Naive thymus-derived CD4-positive, alpha-beta T cell (primary cell): ENCODE results near the gene ANKS1B. TPM values are rescaled to one million over a fixed set of nuclear protein-coding genes. Genes with fewer than 3 reads are reported as not detected.
A peak's percentile ranks its signal among the peaks of the same experiment; 100 is the strongest.

ENCODE experiments used
- ATAC-seq: fragments of 150-1000 bp; cut with Tn5 transposase; 2 replicates; pipeline ENCODE4 v1.10.0; 2021; ENCODE audit warnings: mild to moderate bottlenecking, moderate library complexity
- CTCF ChIA-PET: fragments of 350-600 bp; sonication (Branson Sonifier 250); formaldehyde crosslinking; loops from one replicate; lab custom pipeline; 2021; ENCODE audit warnings: antibody characterized with exemption; lab: Charles Lee
- POLR2A ChIA-PET: fragments of 350-600 bp; sonication (Branson Sonifier 250); formaldehyde crosslinking; loops from one replicate; lab custom pipeline; 2021; ENCODE audit warnings: antibody characterized with exemption, inconsistent platforms; lab: Charles Lee
- DNase-seq, 9 donors: peaks; one replicate each; pipeline versions ENCODE4 v3.0.0 to v3.0.0-alpha.2; 2020 to 2022; ENCODE audit warnings: mixed read lengths in 1 of 9
- H3K27ac ChIP-seq: one replicate; pipeline ENCODE4 v1.7.0; 2013; ENCODE audit warnings: mild to moderate bottlenecking, low read depth, low read length, moderate library complexity
- H3K27me3 ChIP-seq, 2 donors: one replicate each; pipeline ENCODE4 v1.7.0; 2013; ENCODE audit warnings: low read length in 2 of 2, mild to moderate bottlenecking in 2 of 2, moderate library complexity in 2 of 2; ENCODE audit not compliant: control insufficient read depth in 2 of 2, insufficient read depth in 2 of 2
- H3K36me3 ChIP-seq, 3 experiments: 1 replicate in 2 of 3; 2 replicates in 1 of 3; pipeline ENCODE4 v1.7.0; 2013; ENCODE audit warnings: low read length in 3 of 3, mild to moderate bottlenecking in 3 of 3, moderate library complexity in 1 of 3; ENCODE audit not compliant: insufficient read depth in 3 of 3, control insufficient read depth in 2 of 3
- H3K4me1 ChIP-seq, 2 donors: one replicate each; pipeline ENCODE4 v1.7.0; 2013; ENCODE audit warnings: low read length in 2 of 2, mild to moderate bottlenecking in 2 of 2, moderate library complexity in 1 of 2; ENCODE audit not compliant: control insufficient read depth in 2 of 2, insufficient read depth in 2 of 2
- H3K4me3 ChIP-seq: 2 replicates; pipeline ENCODE4 v1.7.0; 2013; ENCODE audit warnings: mild to moderate bottlenecking, low read length
- H3K9me3 ChIP-seq, 3 experiments: 1 replicate in 2 of 3; 2 replicates in 1 of 3; pipeline ENCODE4 v1.7.0; 2013; ENCODE audit warnings: low read length in 3 of 3; ENCODE audit not compliant: control insufficient read depth in 2 of 3
- H3K27ac Mint-ChIP-seq, 9 donors: one replicate each; pipeline ENCODE4 v1.8.0; 2020 to 2022; ENCODE audit warnings: mixed read lengths in 9 of 9, mild to moderate bottlenecking in 8 of 9, moderate library complexity in 5 of 9, inconsistent platforms in 2 of 9
- H3K27me3 Mint-ChIP-seq, 5 donors: one replicate each; pipeline ENCODE4 v1.8.0; 2021 to 2022; ENCODE audit warnings: mixed read lengths in 5 of 5, mild to moderate bottlenecking in 1 of 5
- H3K36me3 Mint-ChIP-seq, 5 donors: one replicate each; pipeline ENCODE4 v1.8.0; 2020 to 2022; ENCODE audit warnings: mixed read lengths in 5 of 5, mild to moderate bottlenecking in 3 of 5, inconsistent platforms in 1 of 5
- H3K4me1 Mint-ChIP-seq, 7 donors: one replicate each; pipeline ENCODE4 v1.8.0; 2020 to 2022; ENCODE audit warnings: mixed read lengths in 7 of 7, mild to moderate bottlenecking in 3 of 7, inconsistent platforms in 1 of 7
- H3K4me3 Mint-ChIP-seq, 10 donors: one replicate each; pipeline ENCODE4 v1.8.0; 2020 to 2022; ENCODE audit warnings: mild to moderate bottlenecking in 10 of 10, mixed read lengths in 10 of 10, moderate library complexity in 6 of 10, inconsistent platforms in 2 of 10
- H3K9me3 Mint-ChIP-seq, 11 donors: one replicate each; pipeline ENCODE4 v1.8.0; 2020 to 2022; ENCODE audit warnings: mixed read lengths in 11 of 11, mild to moderate bottlenecking in 4 of 11, inconsistent platforms in 1 of 11, moderate library complexity in 1 of 11
- intact Hi-C, 2 donors: fragments of 100-400 bp; cut with micrococcal nuclease; formaldehyde crosslinking; loops; one replicate each; pipeline ENCODE4 v1.15.1; 2023
- polyA plus RNA-seq, 2 donors: library from polyadenylated mRNA; unstranded; fragments of 300-500 nt; fragmentation: Illumina TruSeq; gene quantifications; one replicate each; pipeline ENCODE4 v1.2.3, GENCODE V29; 2021
- total RNA-seq, 6 experiments: library from RNA in 5 of 6; stranded (reverse) in 5 of 6; gene quantifications; 1 replicate in 5 of 6; 2 replicates in 1 of 6; pipeline ENCODE4 v1.2.3 and lab custom pipeline; 2021 to 2026

ANKS1B gene
- total and polyA plus RNA-seq, 7 experiments from 2014 or later, result 0.97 TPM; not detected in 6

DNA sequence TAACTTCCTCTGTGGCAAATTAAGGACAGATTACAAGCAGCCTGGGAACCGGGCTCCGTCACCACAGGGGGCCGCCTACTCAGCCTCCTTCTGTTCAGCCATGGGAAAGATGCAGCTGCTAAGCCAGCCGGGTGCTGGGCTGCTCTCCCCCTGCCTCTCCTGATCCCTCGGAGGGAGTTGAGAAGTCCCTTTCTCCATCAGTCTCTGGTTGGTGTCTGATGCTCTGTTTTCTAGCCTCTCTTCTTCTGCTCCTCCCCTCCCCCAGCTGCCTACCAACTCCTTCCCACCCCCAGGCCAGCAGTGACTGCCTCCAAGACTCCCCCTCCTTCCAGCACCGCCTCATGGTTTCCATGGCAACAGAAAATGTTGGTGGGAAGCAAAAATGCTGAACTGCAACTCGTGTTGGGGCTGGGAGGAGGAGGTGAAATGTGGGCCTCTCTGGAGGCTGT, 853.0 kb downstream of the ANKS1B start:
- CTCF ChIA-PET, result no interaction called here
- ATAC-seq, result peak; percentile 32

GRCh38 chr12:99130808-99131553, 853.8 kb downstream of the ANKS1B start:
- Mint-ChIP-seq H3K4me3 (no peak overlapping the region), H3K36me3 (no peaks in the 10 kb centered on the region), H3K9me3 (peaks cover 0 to 12% (median 3%) of the 10 kb centered on the region in 11 donors), H3K27ac (no peak overlapping the region), H3K27me3 (no peaks in the 10 kb centered on the region), H3K4me1 (no peaks in the 10 kb centered on the region)
- no peaks in the 10 kb centered on the region for H3K36me3 ChIP-seq
- no peak overlapping the region for H3K27ac ChIP-seq
- POLR2A ChIA-PET, result no interaction called here
- DNase-seq, result no peak
- intact Hi-C loops, result no loop called here
- no peaks in the 10 kb centered on the region for H3K4me1 ChIP-seq
- CTCF ChIA-PET, result no interaction called here
- ATAC-seq, result no peak
- H3K4me3 ChIP-seq, result no peak overlapping the region
- H3K27me3 ChIP-seq, result no peaks in the 10 kb centered on the region
- H3K9me3 ChIP-seq, result no peaks in the 10 kb centered on the region

More for the DNA sequence above, 853.0 kb downstream of the ANKS1B start:
- Mint-ChIP-seq H3K27ac (no peak overlapping the region), H3K4me1 (no peaks in the 10 kb centered on the region), H3K36me3 (no peaks in the 10 kb centered on the region), H3K4me3 (no peak overlapping the region), H3K27me3 (no peaks in the 10 kb centered on the region), H3K9me3 (peaks cover 0 to 12% (median 3%) of the 10 kb centered on the region in 11 donors)
- H3K27me3 ChIP-seq, result no peaks in the 10 kb centered on the region
- no peak overlapping the region for H3K27ac ChIP-seq
- no peak for DNase-seq
- no peaks in the 10 kb centered on the region for H3K4me1 ChIP-seq
- intact Hi-C loops, result no loop called here
- H3K36me3 ChIP-seq, result no peaks in the 10 kb centered on the region
- POLR2A ChIA-PET, result no interaction called here
- no peaks in the 10 kb centered on the region for H3K9me3 ChIP-seq
- H3K4me3 ChIP-seq, result no peak overlapping the region

DNA sequence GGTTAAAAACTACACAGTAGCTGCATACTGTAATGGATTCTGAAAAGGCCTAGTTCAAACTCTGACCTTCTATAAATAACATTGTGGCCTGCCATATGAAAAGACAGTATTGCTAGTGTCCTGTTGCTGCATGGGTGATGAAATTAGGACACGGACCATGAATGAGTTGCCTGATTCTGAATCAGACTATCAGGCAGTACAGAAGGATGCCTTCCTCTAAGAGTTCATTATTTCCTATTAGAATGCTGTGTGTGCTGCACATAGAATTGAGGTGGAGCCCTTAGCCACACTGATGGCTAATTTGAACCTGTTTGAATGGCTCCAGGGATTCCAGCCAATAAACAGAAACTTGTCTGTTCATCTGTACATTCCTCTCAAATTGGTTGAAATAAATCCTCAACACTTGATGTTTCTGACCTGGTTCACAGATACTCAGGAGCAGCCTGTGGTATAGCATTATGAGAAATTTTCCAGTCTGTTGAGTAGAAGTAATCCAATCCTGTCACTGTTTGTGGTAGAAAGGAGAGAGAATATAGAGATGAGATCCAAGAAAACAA, 856.4 kb downstream of the ANKS1B start:
- no peak for ATAC-seq
- H3K27ac ChIP-seq, result no peak overlapping the region
- H3K9me3 ChIP-seq, result no peaks in the 10 kb centered on the region
- H3K27me3 ChIP-seq, result no peaks in the 10 kb centered on the region
- intact Hi-C loops, result no loop called here
- no peaks in the 10 kb centered on the region for H3K36me3 Mint-ChIP-seq
- H3K4me1 ChIP-seq, result no peaks in the 10 kb centered on the region
- H3K4me1 Mint-ChIP-seq, result no peaks in the 10 kb centered on the region
- no peak overlapping the region for H3K4me3 ChIP-seq
- ChIA-PET POLR2A (no interaction called here), CTCF (no interaction called here)
- no peak for DNase-seq
- no peak overlapping the region for H3K27ac Mint-ChIP-seq
- no peak overlapping the region for H3K4me3 Mint-ChIP-seq
- H3K27me3 Mint-ChIP-seq, result no peaks in the 10 kb centered on the region
- H3K9me3 Mint-ChIP-seq, result peaks cover 0 to 8% (median 0%) of the 10 kb centered on the region in 11 donors
- H3K36me3 ChIP-seq, result no peaks in the 10 kb centered on the region

DNA sequence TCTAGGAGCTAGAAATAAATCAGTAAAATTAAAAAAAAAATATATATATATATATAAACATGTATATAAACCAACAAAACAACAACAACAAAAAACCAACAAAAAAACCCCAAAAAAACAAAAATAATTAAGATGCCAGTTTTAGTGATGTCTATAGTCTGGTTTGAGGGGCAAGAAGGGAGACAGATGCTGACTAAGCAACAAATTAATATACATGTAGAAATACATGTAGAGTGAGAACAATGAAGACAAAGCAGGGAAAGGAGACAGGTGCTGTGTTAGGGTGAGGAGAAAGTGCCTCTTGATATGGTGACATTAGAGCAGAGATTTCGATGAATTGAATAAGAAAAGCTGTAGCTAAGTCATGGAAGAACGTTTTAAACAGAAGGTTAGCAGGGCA, 861.8 kb downstream of the ANKS1B start:
- no peak overlapping the region for H3K4me3 ChIP-seq
- H3K4me1 Mint-ChIP-seq, result no peaks in the 10 kb centered on the region
- H3K27ac ChIP-seq, result no peak overlapping the region
- H3K27ac Mint-ChIP-seq, result no peak overlapping the region
- H3K27me3 Mint-ChIP-seq, result peaks cover 0 to 6% (median 0%) of the 10 kb centered on the region in 5 donors
- H3K27me3 ChIP-seq, result no peaks in the 10 kb centered on the region
- no peaks in the 10 kb centered on the region for H3K36me3 Mint-ChIP-seq
- DNase-seq, result no peak
- POLR2A ChIA-PET, result no interaction called here
- no peaks in the 10 kb centered on the region for H3K36me3 ChIP-seq
- H3K9me3 ChIP-seq, result no peaks in the 10 kb centered on the region
- intact Hi-C loops, result no loop called here
- ATAC-seq, result no peak
- H3K4me1 ChIP-seq, result no peaks in the 10 kb centered on the region
- peaks cover 0 to 6% (median 0%) of the 10 kb centered on the region in 11 donors for H3K9me3 Mint-ChIP-seq
- CTCF ChIA-PET, result interaction anchor here (1.2 kb wide), 1 partner anchor 79 kb away, joined by 3 read pairs; no protein-coding TSS in a partner anchor
- no peak overlapping the region for H3K4me3 Mint-ChIP-seq

GRCh38 chr12:99122496-99122895, 862.2 kb downstream of the ANKS1B start:
- CTCF ChIA-PET, result interaction anchor here (1.2 kb wide), 1 partner anchor 79 kb away, joined by 3 read pairs; no protein-coding TSS in a partner anchor
- intact Hi-C loops, result no loop called here

GRCh38 chr12:99121546-99121945, 863.2 kb downstream of the ANKS1B start:
- peaks cover 0 to 6% (median 0%) of the 10 kb centered on the region in 11 donors for H3K9me3 Mint-ChIP-seq
- H3K27ac ChIP-seq, result no peak overlapping the region
- no peaks in the 10 kb centered on the region for H3K4me1 ChIP-seq
- no peak overlapping the region for H3K4me3 ChIP-seq
- H3K27me3 Mint-ChIP-seq, result peaks cover 0 to 6% (median 0%) of the 10 kb centered on the region in 5 donors
- H3K9me3 ChIP-seq, result no peaks in the 10 kb centered on the region
- DNase-seq (no peak), ATAC-seq (no peak)
- intact Hi-C loops, result no loop called here
- H3K27ac Mint-ChIP-seq, result no peak overlapping the region
- no peaks in the 10 kb centered on the region for H3K27me3 ChIP-seq
- CTCF ChIA-PET, result no interaction called here
- no peaks in the 10 kb centered on the region for H3K36me3 ChIP-seq
- no peaks in the 10 kb centered on the region for H3K36me3 Mint-ChIP-seq
- no peaks in the 10 kb centered on the region for H3K4me1 Mint-ChIP-seq
- H3K4me3 Mint-ChIP-seq, result no peak overlapping the region
- POLR2A ChIA-PET, result interaction anchor here (0.6 kb wide), 1 partner anchor 31 kb away, joined by 4 read pairs; no protein-coding TSS in a partner anchor

More at GRCh38 chr12:99122496-99122895, 862.2 kb downstream of the ANKS1B start:
- Mint-ChIP-seq H3K4me3 (no peak overlapping the region), H3K27ac (no peak overlapping the region), H3K36me3 (no peaks in the 10 kb centered on the region), H3K27me3 (peaks cover 0 to 6% (median 0%) of the 10 kb centered on the region in 5 donors), H3K9me3 (peaks cover 0 to 6% (median 0%) of the 10 kb centered on the region in 11 donors), H3K4me1 (no peaks in the 10 kb centered on the region)
- ATAC-seq (no peak), DNase-seq (no peak)
- no peak overlapping the region for H3K27ac ChIP-seq
- H3K36me3 ChIP-seq, result no peaks in the 10 kb centered on the region
- H3K4me3 ChIP-seq, result no peak overlapping the region
- no peaks in the 10 kb centered on the region for H3K27me3 ChIP-seq
- POLR2A ChIA-PET, result no interaction called here
- H3K9me3 ChIP-seq, result no peaks in the 10 kb centered on the region
- no peaks in the 10 kb centered on the region for H3K4me1 ChIP-seq
